Measurements from ENCODE around the gene TMEM222.
A peak's percentile ranks its signal among the peaks of the same experiment; 100 is the strongest.

TMEM222 gene

GRCh38 chr1:27361044-27361402, 39.1 kb downstream of the TMEM222 start:
- DNase-seq (ENCODE audit: low spot score): no peak
- no peak for TF ChIP-seq CTCF (IDR thresholded peaks at IDR 0.05; ENCODE audit: extremely low read depth, missing control alignments)

- TF ChIP-seq CTCF (IDR thresholded peaks at IDR 0.05; ENCODE audit: extremely low read depth, missing control alignments): no peak
- no peak for DNase-seq (ENCODE audit: low spot score)
Observed at GRCh38 chr1:27361553-27361952, 39.6 kb downstream of the TMEM222 start.

- no peak for TF ChIP-seq CTCF (IDR thresholded peaks at IDR 0.05; ENCODE audit: extremely low read depth, missing control alignments)
- no peak for DNase-seq (ENCODE audit: low spot score)
Observed at GRCh38 chr1:27363766-27364695, 42.1 kb downstream of the TMEM222 start.

- no peak for TF ChIP-seq CTCF (IDR thresholded peaks at IDR 0.05; ENCODE audit: extremely low read depth, missing control alignments)
- DNase-seq (ENCODE audit: low spot score): no peak
Observed at GRCh38 chr1:27364696-27365371, 42.9 kb downstream of the TMEM222 start.

- peak; percentile 98 for DNase-seq (ENCODE audit: low spot score)
- no peak for TF ChIP-seq CTCF (IDR thresholded peaks at IDR 0.05; ENCODE audit: extremely low read depth, missing control alignments)
Observed at GRCh38 chr1:27365372-27366112, 43.6 kb downstream of the TMEM222 start.

- no peak for TF ChIP-seq CTCF (IDR thresholded peaks at IDR 0.05; ENCODE audit: extremely low read depth, missing control alignments)
- DNase-seq (ENCODE audit: low spot score): peak; percentile 81
Observed at GRCh38 chr1:27366113-27366410, 44.1 kb downstream of the TMEM222 start.

Data from GM20000 (cell line).